ENCODE results near the gene PZP.

GRCh38 chr12:9120487-9121184 is 87.6 kb downstream of the PZP start:
- TF ChIP-seq CTCF (optimal IDR thresholded peaks at IDR 0.05 in 1 of 3, IDR thresholded peaks at IDR 0.05 in 1 of 3, conservative IDR thresholded peaks at IDR 0.05 in 1 of 3; ENCODE audit: extremely low read depth in 1 of 3, insufficient read depth in 2 of 3, low read length in 3 of 3) (no peak), EZH2 (IDR thresholded peaks at IDR 0.05; ENCODE audit: low read length) (no peak)
